K562 (cell line): Measurements from ENCODE around the gene RRAS. TPM values are rescaled to one million over a fixed set of nuclear protein-coding genes. Genes with fewer than 3 reads are reported as not detected.

Experiments used
- ATAC-seq: fragments of 200-7000 bp; cut with Tn5 transposase; 3 replicates; pipeline ENCODE4 v1.9.1; 2020; ENCODE audit warnings: moderate library complexity
- BruUV-seq: library from RNA; stranded (reverse); fragments of 400-500 nt; replicated peaks from 2 replicates; lab custom pipeline; 2021; lab: Mats Ljungman, UMichigan
- CTCF ChIA-PET: fragments of 300-600 bp; formaldehyde crosslinking; extraction: SDS; loops from one replicate; lab custom pipeline; 2021; ENCODE audit warnings: low intra/inter-chr PET ratio; lab: Yijun Ruan, JAX
- POLR2A ChIA-PET: fragments of 300-600, 350-650 bp; sonication (Branson Sonifier 250); formaldehyde crosslinking; extraction: SDS; loops from one replicate; lab custom pipeline; 2021; ENCODE audit warnings: antibody characterized with exemption, inconsistent platforms; lab: Yijun Ruan, JAX
- DNase-seq, 4 experiments: peaks; one replicate each; pipeline versions ENCODE4 v3.0.0 to v3.0.0-alpha.2; 2011 to 2018; ENCODE audit warnings: low spot score in 3 of 4, mixed read lengths in 3 of 4; ENCODE audit errors: extremely low read depth in 1 of 4
- FAIRE-seq: peaks from 2 replicates; lab custom pipeline; 2011; peaks lifted over from hg19 to GRCh38; lab: Jason Lieb, UNC
- H2AFZ ChIP-seq: 2 replicates; pipeline ENCODE4 v1.6.0; 2011; ENCODE audit warnings: low read depth, low read length, control low read depth, inconsistent platforms
- H3K27ac ChIP-seq: fragments of 200-600 bp; 3 replicates; pipeline ENCODE4 v1.8.0; 2011; ENCODE audit warnings: low read depth, mild to moderate bottlenecking, control low read depth, inconsistent platforms, low read length, moderate library complexity, mixed read lengths; ENCODE audit errors: extremely low read depth
- H3K27me3 ChIP-seq, 2 experiments: fragments of 300-600 bp in 1 of 2; 2 replicates in 1 of 2; 3 replicates in 1 of 2; pipeline versions ENCODE4 v1.6.0 to v1.8.0; 2011; ENCODE audit warnings: inconsistent platforms in 2 of 2, low read length in 2 of 2, mild to moderate bottlenecking in 1 of 2, mixed read lengths in 1 of 2, moderate library complexity in 1 of 2; ENCODE audit not compliant: control insufficient read depth in 2 of 2, insufficient read depth in 2 of 2
- H3K36me3 ChIP-seq: fragments of 300-600 bp; 3 replicates; pipeline ENCODE4 v1.8.0; 2011; ENCODE audit warnings: mild to moderate bottlenecking, low read length, inconsistent platforms; ENCODE audit not compliant: control insufficient read depth, insufficient read depth
- H3K4me1 ChIP-seq, 2 experiments: fragments of 200-600 bp in 1 of 2; replicated peaks in 1 of 2; 2 replicates in 1 of 2; 3 replicates in 1 of 2; pipeline versions ENCODE4 v1.5.1 to v1.8.0; 2011; ENCODE audit warnings: inconsistent platforms in 2 of 2, low read length in 2 of 2, mild to moderate bottlenecking in 1 of 2, mixed read lengths in 1 of 2, moderate library complexity in 1 of 2; ENCODE audit not compliant: control insufficient read depth in 2 of 2, insufficient read depth in 2 of 2
- H3K4me2 ChIP-seq: 2 replicates; pipeline ENCODE4 v1.6.1; 2011; ENCODE audit warnings: low read length, control low read depth, inconsistent platforms, mixed read lengths; ENCODE audit not compliant: insufficient read depth
- H3K4me3 ChIP-seq: fragments of 200-600 bp; sonication (generic), shearing (Covaris generic); 2 replicates; pipeline ENCODE4 v1.5.1; 2016; ENCODE audit warnings: control low read depth, inconsistent platforms
- H3K79me2 ChIP-seq: fragments of 200-600 bp; 3 replicates; pipeline ENCODE4 v1.8.0; 2011; ENCODE audit warnings: low read length, inconsistent platforms; ENCODE audit not compliant: control insufficient read depth, insufficient read depth
- H3K9ac ChIP-seq, 2 experiments: 2 replicates each; pipeline versions ENCODE4 v1.6.0 to v1.6.1; 2011; ENCODE audit warnings: low read depth in 2 of 2, low read length in 2 of 2, control low read depth in 1 of 2, inconsistent platforms in 1 of 2, mild to moderate bottlenecking in 1 of 2, mixed read lengths in 1 of 2; ENCODE audit not compliant: insufficient read depth in 1 of 2
- H3K9me1 ChIP-seq: one replicate; pipeline ENCODE4 v1.6.0; 2011; ENCODE audit warnings: inconsistent platforms, mild to moderate bottlenecking, low read length, moderate library complexity; ENCODE audit not compliant: control insufficient read depth, insufficient read depth
- H3K9me3 ChIP-seq: replicated peaks from 2 replicates; pipeline ENCODE4 v1.5.1; 2011; ENCODE audit warnings: low read depth, low read length, inconsistent platforms; ENCODE audit not compliant: control insufficient read depth, insufficient read depth
- H4K20me1 ChIP-seq: replicated peaks from 2 replicates; pipeline ENCODE4 v1.6.1; 2011; ENCODE audit warnings: low read length, inconsistent platforms, mixed read lengths; ENCODE audit not compliant: control insufficient read depth, insufficient read depth
- FIP1L1 ChIP-seq: fragments of 200-400 bp; formaldehyde crosslinking; IDR thresholded peaks from 2 replicates; pipeline ENCODE4 v1.6.1; 2018; ENCODE audit warnings: mild to moderate bottlenecking, low read depth, low read length; ENCODE audit not compliant: poor library complexity, severe bottlenecking
- HMG20B ChIP-seq: fragments of 250-450 bp; sonication (Bioruptor Pico); IDR thresholded peaks from 2 replicates; pipeline ENCODE4 v1.5.0; 2021; ENCODE audit warnings: mild to moderate bottlenecking
- KDM1A ChIP-seq, 2 experiments: fragments of 450-650 bp; IDR thresholded peaks; 2 replicates each; pipeline ENCODE4 v1.6.1; 2016; ENCODE audit warnings: mild to moderate bottlenecking in 2 of 2
- NFATC3 ChIP-seq: fragments of 450-650 bp; IDR thresholded peaks from 2 replicates; pipeline ENCODE4 v1.6.1; 2017; ENCODE audit warnings: mild to moderate bottlenecking
- NFRKB ChIP-seq: fragments of 450-650 bp; IDR thresholded peaks from 2 replicates; pipeline ENCODE4 v1.6.1; 2016; ENCODE audit warnings: low read depth
- TAF7 ChIP-seq: fragments of 450-650 bp; IDR thresholded peaks from 2 replicates; pipeline ENCODE4 v1.6.1; 2016; ENCODE audit warnings: missing genetic modification characterization, missing compliant biosample characterization
- WGBS: fragments of 100-300 bp; shearing (Covaris generic); methylation state at CpG from one replicate; pipeline ENCODE4 v1.1.6; 2016; ENCODE audit warnings: low coverage, mixed read lengths; ENCODE audit not compliant: insufficient coverage; ENCODE audit errors: missing lambda C conversion rate; 5-methylcytosine and 5-hydroxymethylcytosine counted together
- in situ Hi-C: fragments of 300-500 bp; cut with MboI; formaldehyde crosslinking; loops from 4 replicates; pipeline ENCODE4 v1.15.0; 2018; ENCODE audit warnings: inconsistent platforms, mixed read lengths
- intact Hi-C: fragments of 100-400 bp; cut with micrococcal nuclease; formaldehyde crosslinking; loops from 2 replicates; pipeline ENCODE4 v1.14.2; 2022
- polyA plus RNA-seq, 8 experiments: library from polyadenylated mRNA; depleted of rRNA in 4 of 8; stranded (reverse) in 5 of 8; unstranded in 3 of 8; fragments of >200 nt; fragmentation: Nextera tagmentation in 2 of 8; fragmentation: Illumina TruSeq in 1 of 8; extraction: Ambion mirVana in 2 of 8; extraction: Trizol in 1 of 8; gene quantifications; 2 replicates each; pipeline versions ENCODE4 v1.2.1 to v1.2.3, GENCODE V29; 2011 to 2014; ENCODE audit warnings: inconsistent platforms in 1 of 8, missing spikeins in 1 of 8
- total RNA-seq, 7 experiments: library from RNA; depleted of rRNA in 6 of 7; stranded (reverse); fragments of >200 nt in 6 of 7; fragmentation: Illumina TruSeq in 2 of 7; extraction: Trizol in 2 of 7; gene quantifications; 2 replicates each; pipeline versions ENCODE4 v1.2.1 to v1.2.3, GENCODE V29; 2011 to 2021; ENCODE audit warnings: low replicate concordance in 1 of 7
- TF ChIP-seq, protein P1 (sequence below), 3 experiments: fragments of 200-800 bp in 1 of 3; sonication (Bioruptor generic) in 1 of 3; sonication (generic) in 1 of 3; formaldehyde crosslinking in 1 of 3; IDR thresholded peaks; 2 replicates each; pipeline versions ENCODE4 v1.6.1 to v1.8.0; 2016 to 2022; ENCODE audit warnings: mild to moderate bottlenecking in 2 of 3, missing compliant biosample characterization in 2 of 3, missing genetic modification characterization in 2 of 3, missing genetic modification reagents in 1 of 3
- TF ChIP-seq, protein P2 (sequence below), 2 experiments: IDR thresholded peaks; 2 replicates each; pipeline ENCODE4 v1.6.1; 2012; ENCODE audit warnings: improper control_type of control experiment in 2 of 2, low read depth in 2 of 2, low read length in 2 of 2, borderline replicate concordance in 1 of 2
- TF ChIP-seq, protein P3 (sequence below): fragments of 450-650 bp; IDR thresholded peaks from 2 replicates; pipeline ENCODE4 v1.6.1; 2016; ENCODE audit warnings: antibody characterized with exemption
- TF ChIP-seq, protein P4 (sequence below): fragments of 450-650 bp; IDR thresholded peaks from 2 replicates; pipeline ENCODE4 v1.6.1; 2017; ENCODE audit warnings: antibody characterized with exemption

The RRAS gene
- total and polyA plus RNA-seq, 9 of the 15 experiments (the other 6 are each of a cell fraction or from before 2014, with no cell fraction given): 0.70 to 17.3 (median 8.2) TPM

DNA sequence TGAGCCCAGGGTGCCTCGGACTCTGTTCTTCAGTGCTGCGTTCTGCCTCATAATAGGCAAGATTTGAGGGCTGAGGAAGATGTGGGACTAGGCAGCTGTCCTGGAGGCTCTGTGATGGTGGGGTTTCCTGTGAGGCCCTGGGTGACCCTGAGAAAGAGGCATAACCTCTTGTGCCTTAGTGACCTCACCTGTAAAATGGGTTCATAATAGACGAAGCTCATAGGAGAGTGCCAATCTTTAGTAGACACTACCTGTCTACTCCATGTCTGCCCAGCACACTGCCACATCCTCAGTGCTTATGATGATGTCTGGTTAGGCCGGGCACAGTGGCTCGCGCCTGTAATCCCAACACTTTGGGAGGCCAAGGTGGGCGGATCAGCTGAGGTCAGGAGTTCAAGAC is 23.4 kb downstream of the RRAS start (continued):
- TF ChIP-seq, protein P1, sequence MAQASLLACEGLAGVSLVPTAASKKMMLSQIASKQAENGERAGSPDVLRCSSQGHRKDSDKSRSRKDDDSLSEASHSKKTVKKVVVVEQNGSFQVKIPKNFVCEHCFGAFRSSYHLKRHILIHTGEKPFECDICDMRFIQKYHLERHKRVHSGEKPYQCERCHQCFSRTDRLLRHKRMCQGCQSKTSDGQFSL (CRISPR knock-in tag; IDR thresholded peaks at IDR 0.05): no peak
- TF ChIP-seq, protein P1 (tag; IDR thresholded peaks at IDR 0.05): no peak
- TF ChIP-seq, protein P2, sequence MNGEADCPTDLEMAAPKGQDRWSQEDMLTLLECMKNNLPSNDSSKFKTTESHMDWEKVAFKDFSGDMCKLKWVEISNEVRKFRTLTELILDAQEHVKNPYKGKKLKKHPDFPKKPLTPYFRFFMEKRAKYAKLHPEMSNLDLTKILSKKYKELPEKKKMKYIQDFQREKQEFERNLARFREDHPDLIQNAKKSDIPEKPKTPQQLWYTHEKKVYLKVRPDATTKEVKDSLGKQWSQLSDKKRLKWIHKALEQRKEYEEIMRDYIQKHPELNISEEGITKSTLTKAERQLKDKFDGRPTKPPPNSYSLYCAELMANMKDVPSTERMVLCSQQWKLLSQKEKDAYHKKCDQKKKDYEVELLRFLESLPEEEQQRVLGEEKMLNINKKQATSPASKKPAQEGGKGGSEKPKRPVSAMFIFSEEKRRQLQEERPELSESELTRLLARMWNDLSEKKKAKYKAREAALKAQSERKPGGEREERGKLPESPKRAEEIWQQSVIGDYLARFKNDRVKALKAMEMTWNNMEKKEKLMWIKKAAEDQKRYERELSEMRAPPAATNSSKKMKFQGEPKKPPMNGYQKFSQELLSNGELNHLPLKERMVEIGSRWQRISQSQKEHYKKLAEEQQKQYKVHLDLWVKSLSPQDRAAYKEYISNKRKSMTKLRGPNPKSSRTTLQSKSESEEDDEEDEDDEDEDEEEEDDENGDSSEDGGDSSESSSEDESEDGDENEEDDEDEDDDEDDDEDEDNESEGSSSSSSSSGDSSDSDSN (IDR thresholded peaks at IDR 0.05; ENCODE audit: borderline replicate concordance in 1 of 2, low read depth in 2 of 2, low read length in 2 of 2): no peak
- peak in 1 of 2 experiments; percentile 67; a peak in 3 of 4 replicates for TF ChIP-seq KDM1A (IDR thresholded peaks at IDR 0.05)
- TF ChIP-seq NFATC3: no peak
- TF ChIP-seq, all 486 proteins: peak for 7

DNA sequence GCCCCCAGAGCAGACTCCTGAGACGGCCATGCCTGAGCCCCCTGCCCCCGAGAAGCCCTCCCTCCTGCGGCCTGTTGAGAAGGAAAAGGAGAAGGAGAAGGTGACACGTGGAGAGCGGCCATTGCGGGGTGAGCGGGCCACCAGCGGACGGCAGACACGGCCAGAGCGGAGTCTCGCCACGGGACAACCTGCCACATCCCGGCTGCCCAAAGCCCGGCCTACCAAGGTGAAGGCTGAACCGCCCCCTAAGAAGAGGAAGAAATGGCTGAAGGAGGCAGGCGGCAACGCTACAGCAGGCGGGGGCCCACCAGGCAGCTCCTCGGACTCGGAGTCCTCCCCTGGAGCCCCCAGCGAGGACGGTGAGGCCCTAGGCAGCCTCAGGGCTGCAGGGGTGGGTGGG is 24.1 kb downstream of the RRAS start:
- ATAC-seq: no peak
- H3K9ac ChIP-seq: no peak overlapping the region
- ChIA-PET CTCF (no interaction called here), POLR2A (no interaction called here)
- FAIRE-seq: no peak
- in situ Hi-C loops (no loop called here), intact Hi-C loops (no loop called here)
- no peak overlapping the region for H3K4me3 ChIP-seq
- H3K9me1 ChIP-seq: peaks cover 2% of the 10 kb centered on the region
- no peaks in the 10 kb centered on the region for H3K9me3 ChIP-seq
- peaks cover 0 to 10% of the 10 kb centered on the region in 2 experiments; a peak in 2 of 5 replicates for H3K4me1 ChIP-seq
- H3K27me3 ChIP-seq: no peaks in the 10 kb centered on the region
- 94% methylated on average over 14 of the region's 23 CpGs for WGBS
- no peak for DNase-seq
- no peak overlapping the region for H3K27ac ChIP-seq
- no peak overlapping the region for H2AFZ ChIP-seq
- peaks cover 74% of the 10 kb centered on the region; the same call in 1 of the 3 replicates for H3K36me3 ChIP-seq
- no peaks in the 10 kb centered on the region; the same call in 1 of the 2 replicates for H4K20me1 ChIP-seq
- BruUV-seq: no TSS peak
- no peak overlapping the region for H3K4me2 ChIP-seq
- H3K79me2 ChIP-seq: peaks cover 3% of the 10 kb centered on the region; the same call in 1 of the 3 replicates
- TF ChIP-seq TAF7 (no peak), NFRKB (no peak), HMG20B (no peak), FIP1L1 (no peak)
- TF ChIP-seq, protein P3, sequence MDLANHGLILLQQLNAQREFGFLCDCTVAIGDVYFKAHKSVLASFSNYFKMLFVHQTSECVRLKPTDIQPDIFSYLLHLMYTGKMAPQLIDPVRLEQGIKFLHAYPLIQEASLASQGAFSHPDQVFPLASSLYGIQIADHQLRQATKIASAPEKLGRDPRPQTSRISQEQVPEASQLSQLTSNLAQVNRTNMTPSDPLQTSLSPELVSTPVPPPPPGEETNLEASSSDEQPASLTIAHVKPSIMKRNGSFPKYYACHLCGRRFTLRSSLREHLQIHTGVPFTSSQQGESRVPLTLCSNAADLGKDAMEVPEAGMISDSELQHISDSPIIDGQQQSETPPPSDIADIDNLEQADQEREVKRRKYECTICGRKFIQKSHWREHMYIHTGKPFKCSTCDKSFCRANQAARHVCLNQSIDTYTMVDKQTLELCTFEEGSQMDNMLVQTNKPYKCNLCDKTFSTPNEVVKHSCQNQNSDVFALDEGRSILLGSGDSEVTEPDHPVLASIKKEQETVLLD: no peak
- TF ChIP-seq, protein P4, sequence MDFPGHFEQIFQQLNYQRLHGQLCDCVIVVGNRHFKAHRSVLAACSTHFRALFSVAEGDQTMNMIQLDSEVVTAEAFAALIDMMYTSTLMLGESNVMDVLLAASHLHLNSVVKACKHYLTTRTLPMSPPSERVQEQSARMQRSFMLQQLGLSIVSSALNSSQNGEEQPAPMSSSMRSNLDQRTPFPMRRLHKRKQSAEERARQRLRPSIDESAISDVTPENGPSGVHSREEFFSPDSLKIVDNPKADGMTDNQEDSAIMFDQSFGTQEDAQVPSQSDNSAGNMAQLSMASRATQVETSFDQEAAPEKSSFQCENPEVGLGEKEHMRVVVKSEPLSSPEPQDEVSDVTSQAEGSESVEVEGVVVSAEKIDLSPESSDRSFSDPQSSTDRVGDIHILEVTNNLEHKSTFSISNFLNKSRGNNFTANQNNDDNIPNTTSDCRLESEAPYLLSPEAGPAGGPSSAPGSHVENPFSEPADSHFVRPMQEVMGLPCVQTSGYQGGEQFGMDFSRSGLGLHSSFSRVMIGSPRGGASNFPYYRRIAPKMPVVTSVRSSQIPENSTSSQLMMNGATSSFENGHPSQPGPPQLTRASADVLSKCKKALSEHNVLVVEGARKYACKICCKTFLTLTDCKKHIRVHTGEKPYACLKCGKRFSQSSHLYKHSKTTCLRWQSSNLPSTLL: no peak
